Thoracic aorta (tissue), 2 donors: ENCODE measurements around the gene MBD3. TPM values are rescaled to one million over a fixed set of nuclear protein-coding genes. Genes with fewer than 3 reads are reported as not detected.
"Not testable (repeated sequence)": the region's sequence is repeated elsewhere in the genome, so short reads cannot be mapped to it uniquely, and the experiment has no call there.

Source experiments
- ATAC-seq: fragments of 150-250 bp; one replicate; pipeline ENCODE4 v1.8.0; 2017; ENCODE audit warnings: low read depth; ENCODE audit not compliant: insufficient number of reproducible peaks, low FRiP score
- DNase-seq: peaks from one replicate; pipeline ENCODE4 v3.0.0-alpha.2; 2020; ENCODE audit warnings: low spot score
- H3K27ac ChIP-seq, 2 donors: fragments of 200-600 bp; sonication (generic); 1 replicate in 1 of 2; 2 replicates in 1 of 2; pipeline ENCODE4 v1.5.1; 2016; ENCODE audit warnings: mild to moderate bottlenecking in 2 of 2, moderate library complexity in 2 of 2
- H3K27me3 ChIP-seq: fragments of 200-600 bp; sonication (generic); replicated peaks from 2 replicates; pipeline ENCODE4 v1.6.0; 2016; ENCODE audit warnings: mild to moderate bottlenecking; ENCODE audit not compliant: insufficient read depth
- H3K36me3 ChIP-seq: fragments of 200-600 bp; sonication (generic); one replicate; pipeline ENCODE4 v1.5.1; 2016
- H3K4me1 ChIP-seq, 2 donors: fragments of 200-600 bp; sonication (generic); 1 replicate in 1 of 2; 2 replicates in 1 of 2; pipeline versions ENCODE4 v1.5.1 to v1.6.0; 2016; ENCODE audit warnings: low read depth in 2 of 2, mild to moderate bottlenecking in 1 of 2; ENCODE audit not compliant: control insufficient read depth in 1 of 2
- H3K4me3 ChIP-seq: fragments of 200-600 bp; sonication (generic); 2 replicates; pipeline ENCODE4 v1.5.1; 2016; ENCODE audit warnings: mild to moderate bottlenecking
- H3K9me3 ChIP-seq: fragments of 200-600 bp; sonication (generic); 2 replicates; pipeline ENCODE4 v1.5.1; 2016
- total RNA-seq, 2 donors: library from RNA; depleted of rRNA; stranded (reverse); fragments of >200 nt; gene quantifications; one replicate each; pipeline versions ENCODE4 v1.1.0 to v1.2.3, GENCODE V29; 2016
- TF ChIP-seq, protein P1 (sequence below): fragments of 200-600 bp; sonication (generic); IDR thresholded peaks from one replicate; pipeline ENCODE4 v1.5.1; 2019; ENCODE audit warnings: antibody characterized with exemption

Gene MBD3
- total RNA-seq, 2 donors from 2014 or later: 97.8 to 102 TPM

DNA sequence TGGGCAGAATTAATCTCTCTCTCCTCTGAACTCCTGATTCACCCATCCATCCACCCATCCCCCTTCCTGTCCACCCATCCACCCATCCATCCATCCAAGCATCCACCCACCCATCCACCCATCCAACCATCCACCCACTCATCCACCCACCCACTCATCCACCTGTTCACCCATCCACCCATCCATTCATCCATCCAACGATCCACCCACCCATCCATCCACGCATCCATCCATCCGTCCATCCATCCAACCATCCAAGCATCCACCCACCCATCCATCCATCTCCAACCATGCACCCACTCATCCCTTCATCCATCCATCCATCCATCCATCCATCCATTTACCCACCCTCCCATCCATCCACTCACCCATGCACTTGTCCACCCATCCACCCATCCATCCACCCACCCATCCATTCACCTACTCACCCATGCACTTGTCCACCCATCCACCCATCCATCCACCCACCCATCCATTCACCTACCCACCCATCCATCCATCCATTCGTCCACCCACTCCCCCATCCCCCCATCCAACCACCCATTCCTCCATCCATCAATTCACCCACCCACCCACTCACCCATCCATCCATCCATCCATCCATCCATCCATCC is 43.2 kb downstream of the MBD3 start:
- Histone ChIP-seq H3K4me3 (no peak overlapping the region), H3K4me1 (no peaks in the 10 kb centered on the region), H3K27me3 (no peaks in the 10 kb centered on the region), H3K9me3 (no peaks in the 10 kb centered on the region), H3K36me3 (no peaks in the 10 kb centered on the region), H3K27ac (no peak overlapping the region)
- ATAC-seq (no peak), DNase-seq (no peak)
- TF ChIP-seq, protein P1, sequence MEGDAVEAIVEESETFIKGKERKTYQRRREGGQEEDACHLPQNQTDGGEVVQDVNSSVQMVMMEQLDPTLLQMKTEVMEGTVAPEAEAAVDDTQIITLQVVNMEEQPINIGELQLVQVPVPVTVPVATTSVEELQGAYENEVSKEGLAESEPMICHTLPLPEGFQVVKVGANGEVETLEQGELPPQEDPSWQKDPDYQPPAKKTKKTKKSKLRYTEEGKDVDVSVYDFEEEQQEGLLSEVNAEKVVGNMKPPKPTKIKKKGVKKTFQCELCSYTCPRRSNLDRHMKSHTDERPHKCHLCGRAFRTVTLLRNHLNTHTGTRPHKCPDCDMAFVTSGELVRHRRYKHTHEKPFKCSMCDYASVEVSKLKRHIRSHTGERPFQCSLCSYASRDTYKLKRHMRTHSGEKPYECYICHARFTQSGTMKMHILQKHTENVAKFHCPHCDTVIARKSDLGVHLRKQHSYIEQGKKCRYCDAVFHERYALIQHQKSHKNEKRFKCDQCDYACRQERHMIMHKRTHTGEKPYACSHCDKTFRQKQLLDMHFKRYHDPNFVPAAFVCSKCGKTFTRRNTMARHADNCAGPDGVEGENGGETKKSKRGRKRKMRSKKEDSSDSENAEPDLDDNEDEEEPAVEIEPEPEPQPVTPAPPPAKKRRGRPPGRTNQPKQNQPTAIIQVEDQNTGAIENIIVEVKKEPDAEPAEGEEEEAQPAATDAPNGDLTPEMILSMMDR: no peak

DNA sequence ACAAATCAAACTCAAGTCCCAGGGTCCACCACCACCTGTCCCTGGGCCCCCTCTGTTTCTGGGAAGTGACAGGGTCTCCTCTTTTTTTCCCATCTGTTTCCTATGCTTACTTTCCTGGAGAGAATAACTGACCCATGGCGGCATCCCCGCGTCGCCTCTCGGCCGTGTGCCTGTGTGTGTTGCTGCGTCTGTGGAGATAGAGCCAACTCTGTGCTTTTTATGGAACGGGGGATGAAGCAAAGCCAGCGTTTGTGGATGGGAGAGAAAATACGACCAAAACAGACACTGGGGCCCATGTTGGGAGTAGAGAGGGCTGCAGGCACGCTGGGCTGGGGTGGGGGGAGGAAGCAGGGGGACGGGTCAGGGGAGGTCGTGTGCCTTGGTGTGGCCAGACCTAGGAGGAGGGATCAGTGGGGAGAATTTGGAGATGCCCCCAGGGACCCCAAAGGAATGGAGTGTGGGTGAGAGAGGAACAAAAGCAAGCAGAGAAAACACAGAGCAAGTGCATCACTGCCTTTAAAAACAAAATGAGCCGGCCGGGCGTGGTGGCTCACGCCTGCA is 52.2 kb downstream of the MBD3 start:
- no peak for ATAC-seq
- Histone ChIP-seq H3K4me3 (no peak overlapping the region), H3K27me3 (no peaks in the 10 kb centered on the region)

DNA sequence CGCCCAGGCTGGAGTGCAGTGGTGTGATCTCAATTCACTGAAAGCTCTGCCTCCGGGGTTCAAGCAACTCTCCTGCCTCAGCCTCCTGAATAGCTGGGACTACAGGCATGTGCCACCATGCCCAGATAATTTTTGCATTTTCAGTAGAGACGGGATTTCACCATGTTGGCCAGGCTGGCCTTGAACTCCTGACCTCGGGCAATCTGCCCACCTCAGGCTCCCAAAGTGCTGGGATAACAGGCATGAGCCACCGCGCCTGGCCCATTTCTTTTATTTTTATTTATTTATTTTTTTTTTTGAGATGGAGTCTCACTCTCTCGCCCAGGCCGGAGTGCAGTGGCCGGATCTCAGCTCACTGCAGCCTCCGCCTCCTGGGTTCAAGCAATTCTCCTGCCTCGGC is 52.9 kb downstream of the MBD3 start:
- H3K36me3 ChIP-seq, H3K9me3 ChIP-seq, ATAC-seq, H3K27ac ChIP-seq, H3K27me3 ChIP-seq, H3K4me3 ChIP-seq, DNase-seq: not testable (repeated sequence)
- H3K4me1 ChIP-seq: peaks cover 5 to 15% of the 10 kb centered on the region in 2 donors

More for the DNA sequence above, 52.2 kb downstream of the MBD3 start:
- DNase-seq: no peak
- Histone ChIP-seq H3K4me1 (peaks cover 5 to 15% of the 10 kb centered on the region in 2 donors), H3K36me3 (no peaks in the 10 kb centered on the region), H3K9me3 (no peaks in the 10 kb centered on the region), H3K27ac (no peak overlapping the region)
- TF ChIP-seq, protein P1: no peak

DNA sequence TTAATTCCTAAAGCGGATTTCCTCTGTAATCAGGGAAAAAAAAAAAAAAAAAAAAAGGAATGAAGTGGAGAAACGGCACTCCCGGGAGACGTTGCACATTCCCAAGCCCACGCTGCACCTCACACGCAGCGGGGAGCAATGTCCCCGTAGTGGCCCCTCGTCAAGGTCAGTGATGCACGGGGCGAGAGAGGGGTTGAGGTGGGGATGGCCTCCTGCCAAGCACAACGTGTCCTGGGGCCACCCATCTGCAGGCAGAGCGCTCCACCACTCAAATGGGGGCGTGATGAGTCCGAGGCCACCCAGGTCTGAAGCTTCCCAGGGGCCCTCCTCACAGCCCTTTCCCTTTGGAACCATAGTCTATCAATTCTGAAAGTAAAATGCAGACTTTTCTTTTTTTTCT is 53.7 kb downstream of the MBD3 start:
- TF ChIP-seq, protein P1: no peak
- ATAC-seq: no peak
- no peaks in the 10 kb centered on the region for H3K36me3 ChIP-seq

DNA sequence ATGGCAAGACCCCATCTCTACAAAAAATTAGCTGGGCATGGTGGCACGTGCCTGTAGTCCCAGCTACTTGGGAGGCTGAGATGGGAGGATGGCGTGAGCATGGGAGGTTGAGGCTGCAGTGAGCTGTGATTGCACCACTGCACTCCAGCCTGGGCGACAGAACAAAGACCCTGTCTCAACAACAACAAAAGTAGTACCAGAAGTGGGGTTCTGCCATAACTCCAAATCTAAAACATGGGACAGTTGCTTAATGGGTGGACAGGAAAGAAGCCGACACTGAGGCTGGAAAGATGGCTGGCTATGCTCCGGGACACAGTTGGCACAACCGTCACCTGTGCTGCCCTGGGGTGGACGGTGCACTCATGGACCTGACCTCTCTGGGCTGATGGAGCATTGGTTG is 57.0 kb downstream of the MBD3 start:
- H3K36me3 ChIP-seq, DNase-seq, H3K27me3 ChIP-seq, H3K27ac ChIP-seq, H3K4me3 ChIP-seq, H3K9me3 ChIP-seq, ATAC-seq: not testable (repeated sequence)
- H3K4me1 ChIP-seq: peaks cover 5 to 13% of the 10 kb centered on the region in 2 donors

More for the DNA sequence above, 53.7 kb downstream of the MBD3 start:
- DNase-seq: no peak
- Histone ChIP-seq H3K9me3 (no peaks in the 10 kb centered on the region), H3K4me1 (peaks cover 5 to 15% of the 10 kb centered on the region in 2 donors), H3K4me3 (no peak overlapping the region), H3K27ac (no peak overlapping the region), H3K27me3 (no peaks in the 10 kb centered on the region)

DNA sequence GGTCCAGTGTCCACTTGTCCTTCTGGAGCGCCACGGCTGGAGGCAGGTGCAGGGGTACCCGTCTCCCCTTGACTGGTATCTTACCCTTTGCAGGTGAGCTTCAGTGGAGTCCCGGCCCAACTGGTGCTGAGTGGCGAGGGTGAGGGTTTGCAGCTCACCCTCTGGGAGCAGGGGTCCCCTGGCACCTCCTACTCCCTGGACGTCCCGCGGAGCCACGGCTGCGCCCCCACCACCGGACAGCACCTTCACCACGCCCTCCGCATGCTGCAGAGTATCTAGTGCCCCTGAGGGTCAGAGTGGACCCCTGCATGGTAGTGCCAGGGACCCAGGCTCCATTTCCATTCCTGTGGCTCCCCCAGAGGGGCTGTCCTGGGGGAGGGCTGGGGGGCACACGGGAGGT is 57.7 kb downstream of the MBD3 start:
- ATAC-seq (no peak), DNase-seq (no peak)
- H3K27me3 ChIP-seq: no peaks in the 10 kb centered on the region
- no peaks in the 10 kb centered on the region for H3K36me3 ChIP-seq
- no peak overlapping the region for H3K27ac ChIP-seq
- no peak overlapping the region for H3K4me3 ChIP-seq
- TF ChIP-seq, protein P1: no peak
- no peaks in the 10 kb centered on the region for H3K9me3 ChIP-seq
- H3K4me1 ChIP-seq: peaks cover 0 to 6% of the 10 kb centered on the region in 2 donors
